Sigmoid colon (tissue), 4 donors: ENCODE data around the gene PCDHGB2.
"Not testable (repeated sequence)": the region's sequence is repeated elsewhere in the genome, so short reads cannot be mapped to it uniquely, and the experiment has no call there.

Source experiments
- CTCF ChIP-seq, 4 experiments: fragments of 450-650 bp in 3 of 4; fragments of 200-600 bp in 1 of 4; IDR thresholded peaks; one replicate each; pipeline ENCODE4 v1.5.1; 2016 to 2019; ENCODE audit warnings: antibody characterized with exemption in 4 of 4, mild to moderate bottlenecking in 3 of 4, moderate library complexity in 2 of 4
- EP300 ChIP-seq, 4 donors: sonication (generic); formaldehyde crosslinking; IDR thresholded peaks; one replicate each; pipeline ENCODE4 v1.6.1; 2017; ENCODE audit warnings: antibody characterized with exemption in 4 of 4
- POLR2A ChIP-seq, 2 donors: fragments of 450-650 bp; IDR thresholded peaks; one replicate each; pipeline ENCODE4 v1.6.1; 2016; ENCODE audit warnings: antibody characterized with exemption in 2 of 2, mild to moderate bottlenecking in 2 of 2, moderate library complexity in 2 of 2

GRCh38 chr5:141316963-141317362 lies 42.8 kb upstream of the PCDHGB2 start:
- TF ChIP-seq POLR2A, CTCF, EP300 (IDR thresholded peaks at IDR 0.05): not testable (repeated sequence)
